Transverse colon (tissue), 4 donors: Measurements from ENCODE around the gene KIDINS220. TPM values are rescaled to one million over a fixed set of nuclear protein-coding genes. Genes with fewer than 3 reads are reported as not detected.

ENCODE experiments used
- DNase-seq: peaks from one replicate; pipeline ENCODE4 v3.0.0-alpha.2; 2019
- H3K27ac ChIP-seq, 4 donors: fragments of 200-600 bp; sonication (generic); 2 replicates each; pipeline ENCODE4 v1.5.1; 2016 to 2018; ENCODE audit warnings: inconsistent platforms in 4 of 4
- H3K27me3 ChIP-seq: fragments of 200-600 bp; sonication (generic); 2 replicates; pipeline ENCODE4 v1.5.1; 2017; ENCODE audit warnings: inconsistent platforms
- H3K36me3 ChIP-seq, 4 donors: fragments of 200-600 bp; sonication (generic); 2 replicates each; pipeline ENCODE4 v1.5.1; 2017 to 2019; ENCODE audit warnings: inconsistent platforms in 4 of 4
- H3K4me1 ChIP-seq, 4 donors: fragments of 200-600 bp; sonication (generic); 2 replicates each; pipeline ENCODE4 v1.5.1; 2017 to 2020; ENCODE audit warnings: inconsistent platforms in 4 of 4
- H3K4me3 ChIP-seq, 4 donors: fragments of 200-600 bp; sonication (generic); 1 replicate in 1 of 4; 2 replicates in 3 of 4; pipeline versions ENCODE4 v1.5.1 to v1.6.1; 2017 to 2019; ENCODE audit warnings: inconsistent platforms in 4 of 4
- H3K9me3 ChIP-seq, 2 donors: fragments of 200-600 bp; sonication (generic); 2 replicates each; pipeline ENCODE4 v1.5.1; 2017 to 2019; ENCODE audit warnings: inconsistent platforms in 2 of 2
- EP300 ChIP-seq: sonication (generic); formaldehyde crosslinking; IDR thresholded peaks from one replicate; pipeline ENCODE4 v1.6.1; 2017; ENCODE audit warnings: antibody characterized with exemption, low read depth
- POLR2A ChIP-seq: fragments of 450-650 bp; IDR thresholded peaks from one replicate; pipeline ENCODE4 v1.6.1; 2016; ENCODE audit warnings: antibody characterized with exemption, mild to moderate bottlenecking, moderate library complexity
- POLR2AphosphoS5 ChIP-seq, 3 donors: sonication (generic); formaldehyde crosslinking; IDR thresholded peaks; one replicate each; pipeline ENCODE4 v1.6.1; 2016; ENCODE audit warnings: antibody characterized with exemption in 3 of 3
- WGBS, 2 donors: methylation state at CpG; one replicate each; pipeline ENCODE4 v1.1.5; 2018; ENCODE audit warnings: low coverage in 1 of 2; 5-methylcytosine and 5-hydroxymethylcytosine counted together
- in situ Hi-C, 4 donors: fragments of 200-750 bp; cut with MboI; loops; one replicate each; pipeline versions ENCODE4 v1.15.0 to v1.15.1; 2017; ENCODE audit warnings: low sequenced_read_pairs in 3 of 4, low pct_ligation_motif_present in 1 of 4, low pct_unique_long_range_greater_than_20kb in 1 of 4
- intact Hi-C: fragments of 100-400 bp; cut with DNase I; formaldehyde crosslinking; loops from one replicate; pipeline ENCODE4 v1.15.1; 2023; ENCODE audit warnings: low total_unique reads
- total RNA-seq, 4 donors: library from RNA; depleted of rRNA; stranded (reverse); fragments of >200 nt; gene quantifications; one replicate each; pipeline ENCODE4 v1.1.0, GENCODE V29; 2016
- TF ChIP-seq, protein P1 (sequence below), 5 experiments: fragments of 200-600 bp in 3 of 5; fragments of 450-650 bp in 2 of 5; sonication (generic) in 3 of 5; IDR thresholded peaks; 1 replicate in 2 of 5; 2 replicates in 3 of 5; pipeline ENCODE4 v1.5.1; 2016 to 2017; ENCODE audit warnings: antibody characterized with exemption in 5 of 5, inconsistent platforms in 3 of 5, mild to moderate bottlenecking in 2 of 5, moderate library complexity in 1 of 5

KIDINS220 gene
- total RNA-seq, 4 donors from 2014 or later: 79.3 to 110 (median 85.9) TPM

DNA sequence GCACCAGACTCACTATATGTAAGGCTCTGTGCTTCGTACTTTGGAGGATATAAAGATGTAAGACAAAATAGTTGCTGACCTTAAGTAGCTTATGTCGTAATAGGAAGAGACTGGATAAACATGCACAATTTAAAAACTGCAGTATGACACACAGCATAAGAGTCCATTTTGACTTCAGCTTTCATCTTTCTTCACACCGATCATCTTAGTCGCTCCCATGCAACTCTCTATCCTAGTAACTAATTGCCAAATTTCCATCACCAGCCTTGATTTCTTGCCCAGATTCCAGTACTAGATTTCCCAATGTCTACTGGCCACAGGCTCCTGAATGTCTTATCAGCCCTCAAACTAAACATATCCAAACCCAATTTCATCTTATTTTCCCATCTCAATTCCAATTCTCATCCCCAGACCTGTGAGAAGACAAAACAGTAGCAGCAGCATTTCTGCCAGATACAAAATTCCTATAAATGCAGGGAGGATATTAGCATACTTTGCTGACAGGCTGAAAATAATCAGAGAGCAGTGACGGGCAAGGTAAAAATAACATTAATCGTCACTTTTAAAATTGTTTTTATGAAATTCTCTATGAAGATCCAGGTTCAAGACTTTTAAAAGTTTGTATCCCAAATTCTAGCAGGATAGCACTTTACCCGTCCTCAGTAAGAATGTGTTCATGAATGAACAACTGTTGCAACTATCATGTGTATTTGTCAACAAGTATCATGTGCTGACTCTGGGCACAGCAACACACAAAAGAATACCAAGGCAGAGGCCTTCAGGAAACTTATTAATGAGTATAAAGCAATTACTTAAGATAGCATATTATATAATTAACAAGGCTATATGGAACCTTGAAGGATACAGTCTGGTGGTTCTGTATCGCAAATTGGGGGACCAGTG lies 42.2 kb downstream of the KIDINS220 start:
- TF ChIP-seq POLR2AphosphoS5 (IDR thresholded peaks at IDR 0.05) (no peak), EP300 (no peak), POLR2A (no peak)
- TF ChIP-seq, protein P1, sequence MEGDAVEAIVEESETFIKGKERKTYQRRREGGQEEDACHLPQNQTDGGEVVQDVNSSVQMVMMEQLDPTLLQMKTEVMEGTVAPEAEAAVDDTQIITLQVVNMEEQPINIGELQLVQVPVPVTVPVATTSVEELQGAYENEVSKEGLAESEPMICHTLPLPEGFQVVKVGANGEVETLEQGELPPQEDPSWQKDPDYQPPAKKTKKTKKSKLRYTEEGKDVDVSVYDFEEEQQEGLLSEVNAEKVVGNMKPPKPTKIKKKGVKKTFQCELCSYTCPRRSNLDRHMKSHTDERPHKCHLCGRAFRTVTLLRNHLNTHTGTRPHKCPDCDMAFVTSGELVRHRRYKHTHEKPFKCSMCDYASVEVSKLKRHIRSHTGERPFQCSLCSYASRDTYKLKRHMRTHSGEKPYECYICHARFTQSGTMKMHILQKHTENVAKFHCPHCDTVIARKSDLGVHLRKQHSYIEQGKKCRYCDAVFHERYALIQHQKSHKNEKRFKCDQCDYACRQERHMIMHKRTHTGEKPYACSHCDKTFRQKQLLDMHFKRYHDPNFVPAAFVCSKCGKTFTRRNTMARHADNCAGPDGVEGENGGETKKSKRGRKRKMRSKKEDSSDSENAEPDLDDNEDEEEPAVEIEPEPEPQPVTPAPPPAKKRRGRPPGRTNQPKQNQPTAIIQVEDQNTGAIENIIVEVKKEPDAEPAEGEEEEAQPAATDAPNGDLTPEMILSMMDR (IDR thresholded peaks at IDR 0.05): no peak
- intact Hi-C loops (no loop called here), in situ Hi-C loops (no loop called here)
- H3K4me3 ChIP-seq: no peak overlapping the region
- H3K9me3 ChIP-seq: no peaks in the 10 kb centered on the region
- no peaks in the 10 kb centered on the region for H3K27me3 ChIP-seq
- H3K27ac ChIP-seq: no peak overlapping the region
- 87 to 94% methylated on average over 8 of the region's 8 CpGs for WGBS, 2 donors
- peaks cover 0 to 72% (median 11%) of the 10 kb centered on the region in 4 donors for H3K36me3 ChIP-seq
- no peak for DNase-seq
- H3K4me1 ChIP-seq: no peaks in the 10 kb centered on the region

DNA sequence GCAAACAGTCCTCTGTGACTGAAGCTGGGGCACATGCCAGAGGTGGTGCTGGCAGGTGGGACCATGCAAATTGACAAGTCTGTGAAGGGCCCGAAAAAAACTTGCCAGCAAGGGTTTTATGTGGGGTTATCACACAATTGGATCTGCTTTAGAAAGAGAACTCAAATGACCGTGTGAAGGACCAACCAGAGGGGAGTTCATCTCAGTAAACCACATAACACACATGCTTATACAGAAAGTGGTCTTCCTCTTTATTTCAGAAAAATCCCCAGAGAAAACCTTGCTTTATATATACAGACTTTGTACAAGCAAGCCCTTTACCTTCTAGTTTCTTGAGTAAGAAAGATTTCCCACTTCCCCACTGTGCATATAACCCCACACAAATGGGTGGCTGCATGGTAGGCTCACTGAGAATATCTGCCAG lies 46.7 kb downstream of the KIDINS220 start:
- in situ Hi-C loops (no loop called here), intact Hi-C loops (no loop called here)
- DNase-seq: no peak
- Histone ChIP-seq H3K27ac (no peak overlapping the region), H3K9me3 (no peaks in the 10 kb centered on the region), H3K4me3 (no peak overlapping the region), H3K27me3 (no peaks in the 10 kb centered on the region), H3K36me3 (peaks cover 0 to 81% (median 22%) of the 10 kb centered on the region in 4 donors), H3K4me1 (no peaks in the 10 kb centered on the region)
- 80 to 84% methylated on average over 2 of the region's 2 CpGs for WGBS, 2 donors
- TF ChIP-seq EP300 (no peak), POLR2A (no peak), POLR2AphosphoS5 (IDR thresholded peaks at IDR 0.05) (no peak)
- TF ChIP-seq, protein P1 (IDR thresholded peaks at IDR 0.05): no peak

DNA sequence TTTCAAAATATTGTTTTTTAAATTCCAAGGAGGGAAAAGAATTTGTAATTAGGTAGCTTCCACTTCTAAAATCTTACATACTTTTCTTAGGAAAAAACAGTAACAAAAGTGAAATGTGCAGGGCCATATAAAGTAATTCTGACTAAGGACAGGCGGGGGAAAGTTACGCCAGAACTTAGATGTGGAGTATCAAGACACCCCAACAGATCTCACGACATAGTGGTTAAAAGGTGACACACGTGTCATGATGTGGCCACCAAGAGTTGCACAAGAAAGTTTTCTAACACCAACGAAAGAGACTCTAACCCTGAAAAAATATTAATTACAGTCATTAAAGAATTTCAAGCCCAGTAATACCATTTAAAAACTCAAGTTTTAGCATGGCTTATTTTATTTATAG lies 51.0 kb downstream of the KIDINS220 start:
- H3K36me3 ChIP-seq: peaks cover 0 to 60% (median 20%) of the 10 kb centered on the region in 4 donors
- no peaks in the 10 kb centered on the region for H3K9me3 ChIP-seq
- TF ChIP-seq POLR2AphosphoS5 (IDR thresholded peaks at IDR 0.05) (no peak), POLR2A (no peak), EP300 (no peak)
- TF ChIP-seq, protein P1 (IDR thresholded peaks at IDR 0.05): no peak
- DNase-seq: no peak
- intact Hi-C loops: no loop called here
- WGBS, 2 donors: 94 to 96% methylated on average over 5 of the region's 5 CpGs
- no peaks in the 10 kb centered on the region for H3K27me3 ChIP-seq
- no peaks in the 10 kb centered on the region for H3K4me1 ChIP-seq
- in situ Hi-C loops: no loop called here
- H3K27ac ChIP-seq: no peak overlapping the region
- H3K4me3 ChIP-seq: no peak overlapping the region

DNA sequence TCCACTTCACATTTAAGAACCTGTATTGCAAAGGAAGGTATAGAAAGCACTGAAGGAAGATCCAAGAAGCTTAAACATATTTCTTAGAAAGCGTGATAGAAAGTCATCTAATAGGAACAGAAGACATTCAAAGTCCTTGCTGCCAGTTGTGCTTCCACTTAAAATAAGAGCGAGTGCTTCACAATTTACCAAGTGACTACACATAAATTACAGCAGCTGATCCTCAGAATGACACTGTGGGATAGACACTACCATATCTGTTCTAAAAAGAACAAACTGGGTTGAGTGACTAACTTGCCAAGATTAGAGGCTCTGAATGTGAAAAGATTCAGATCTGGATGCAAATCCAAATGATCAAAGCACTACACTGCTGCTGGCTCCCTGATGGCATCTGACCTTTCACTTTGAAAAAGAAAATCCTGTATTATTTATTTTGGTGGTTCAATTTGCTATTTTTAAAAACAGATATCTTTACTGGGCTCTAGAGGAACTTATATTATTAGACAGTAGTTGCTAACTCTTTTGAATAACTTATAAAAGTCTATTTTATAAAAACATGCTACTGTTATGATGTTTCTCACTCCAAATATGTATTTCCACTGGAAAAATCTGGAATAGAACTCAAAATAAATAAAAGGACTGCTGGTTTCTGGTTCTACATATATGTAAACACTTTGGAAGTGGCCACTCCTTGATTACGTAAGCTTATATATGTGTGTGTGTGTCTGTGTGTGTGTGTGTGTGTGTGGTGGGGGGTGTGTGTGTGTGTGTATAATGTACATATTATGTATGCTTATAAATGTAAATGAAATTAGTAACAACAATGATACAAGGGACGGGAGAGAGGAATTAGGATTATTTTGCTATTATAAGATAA lies 57.4 kb downstream of the KIDINS220 start:
- no peak for TF ChIP-seq POLR2AphosphoS5 (IDR thresholded peaks at IDR 0.05)
- no peak for TF ChIP-seq POLR2A
- TF ChIP-seq, protein P1 (IDR thresholded peaks at IDR 0.05): no peak
- no peak for TF ChIP-seq EP300
- in situ Hi-C loops: no loop called here
- WGBS, 2 donors: 89 to 91% methylated on average over 4 of the region's 4 CpGs
- Histone ChIP-seq H3K9me3 (no peaks in the 10 kb centered on the region), H3K4me1 (no peaks in the 10 kb centered on the region), H3K27ac (no peak overlapping the region), H3K36me3 (peaks cover 0 to 51% (median 17%) of the 10 kb centered on the region in 4 donors), H3K4me3 (no peak overlapping the region), H3K27me3 (no peaks in the 10 kb centered on the region)
- DNase-seq: no peak
- intact Hi-C loops: no loop called here
